Tibial nerve (tissue), 4 donors: ENCODE data around the gene GDF3.

Experiments
- CTCF ChIP-seq, 5 experiments: fragments of 200-600 bp in 3 of 5; fragments of 450-650 bp in 2 of 5; sonication (generic) in 3 of 5; IDR thresholded peaks; one replicate each; pipeline ENCODE4 v1.5.1; 2016 to 2019; ENCODE audit warnings: antibody characterized with exemption in 5 of 5, mild to moderate bottlenecking in 3 of 5, moderate library complexity in 2 of 5
- EP300 ChIP-seq, 2 donors: sonication (generic); formaldehyde crosslinking; IDR thresholded peaks; one replicate each; pipeline ENCODE4 v1.6.1; 2017; ENCODE audit warnings: antibody characterized with exemption in 2 of 2, mild to moderate bottlenecking in 1 of 2

GRCh38 chr12:7705846-7706245 lies 10.3 kb upstream of the GDF3 start:
- TF ChIP-seq CTCF (IDR thresholded peaks at IDR 0.05) (no peak), EP300 (IDR thresholded peaks at IDR 0.05) (no peak)
